Measurements from ENCODE around the gene AFF4. TPM values are rescaled to one million over a fixed set of nuclear protein-coding genes. Genes with fewer than 3 reads are reported as not detected.
A peak's percentile ranks its signal among the peaks of the same experiment; 100 is the strongest.
"Not testable (repeated sequence)": the region's sequence is repeated elsewhere in the genome, so short reads cannot be mapped to it uniquely, and the experiment has no call there.

Gene AFF4
- total RNA-seq, 1 experiment from 2014 or later = 31.7 TPM

DNA sequence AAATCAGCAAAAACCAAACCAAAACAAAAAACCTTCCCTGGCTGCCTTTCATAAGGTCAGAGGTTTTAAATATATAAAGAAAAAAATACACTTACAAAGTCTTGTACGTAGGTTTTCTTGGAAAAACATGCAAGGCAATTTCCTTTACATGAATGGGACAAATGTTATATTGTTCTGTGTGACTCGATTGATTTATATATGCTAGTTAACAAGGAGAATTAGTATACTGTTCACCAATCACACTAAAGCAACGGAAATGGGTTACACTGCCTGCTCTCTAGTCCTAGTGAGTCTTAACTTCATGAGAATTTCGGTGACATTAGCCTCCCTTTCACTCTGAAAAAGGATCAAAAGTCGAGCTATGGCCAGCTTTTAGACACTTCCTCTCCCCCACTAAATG lies 102.7 kb downstream of the AFF4 start:
- no peak for DNase-seq (ENCODE audit: low spot score)

DNA sequence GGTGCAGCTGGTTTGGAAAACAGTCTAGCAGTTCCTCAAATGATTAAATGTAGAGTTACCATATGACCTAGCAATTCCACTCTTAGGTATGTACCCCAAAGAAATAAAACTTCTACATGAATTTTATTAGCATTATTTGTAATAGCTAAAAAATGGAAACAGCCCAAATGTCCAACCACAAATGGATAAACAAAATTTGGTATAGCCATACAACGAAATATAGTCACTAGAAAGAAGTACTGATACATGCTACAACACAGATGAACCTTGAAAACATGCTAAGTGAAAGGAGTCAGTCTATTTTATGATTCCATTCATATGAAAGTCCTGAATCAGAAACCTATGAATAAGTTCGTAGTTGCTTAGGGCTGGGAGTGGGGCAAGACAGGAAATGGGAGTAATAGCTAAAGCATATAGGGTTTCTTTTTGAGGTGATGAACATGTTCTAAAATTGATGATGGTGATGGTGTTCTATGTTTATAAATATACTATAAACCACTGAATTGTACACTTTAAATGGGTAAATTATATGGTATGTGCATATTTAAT lies 103.5 kb downstream of the AFF4 start:
- DNase-seq (ENCODE audit: low spot score) = no peak

- DNase-seq (ENCODE audit: low spot score) = no peak
These were observed 107.4 kb downstream of the AFF4 start for GRCh38 chr5:132856011-132856410.

GRCh38 chr5:132854992-132855391 lies 108.4 kb downstream of the AFF4 start:
- DNase-seq (ENCODE audit: low spot score) = not testable (repeated sequence)

- DNase-seq (ENCODE audit: low spot score) = no peak
These were observed 109.1 kb downstream of the AFF4 start for GRCh38 chr5:132854301-132854700.

DNA sequence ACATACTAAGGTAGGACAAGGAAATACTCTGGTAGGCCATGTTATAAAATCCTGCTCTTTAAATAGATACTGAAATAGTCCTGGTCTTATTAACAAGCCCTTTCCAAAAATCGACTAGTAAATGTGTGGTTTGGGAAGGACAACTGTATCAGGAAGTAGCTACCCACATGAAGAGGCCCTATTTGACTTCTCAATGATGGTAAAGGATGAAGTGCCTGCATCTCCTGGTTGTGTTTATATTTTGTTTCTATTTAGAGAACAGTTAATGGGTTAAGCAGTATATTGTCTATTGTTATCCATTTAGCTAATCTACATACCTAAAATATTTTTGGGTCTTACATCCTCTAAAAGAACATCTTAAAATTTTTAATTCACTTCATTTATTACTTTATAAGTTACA lies 109.6 kb downstream of the AFF4 start:
- DNase-seq (ENCODE audit: low spot score) = no peak

DNA sequence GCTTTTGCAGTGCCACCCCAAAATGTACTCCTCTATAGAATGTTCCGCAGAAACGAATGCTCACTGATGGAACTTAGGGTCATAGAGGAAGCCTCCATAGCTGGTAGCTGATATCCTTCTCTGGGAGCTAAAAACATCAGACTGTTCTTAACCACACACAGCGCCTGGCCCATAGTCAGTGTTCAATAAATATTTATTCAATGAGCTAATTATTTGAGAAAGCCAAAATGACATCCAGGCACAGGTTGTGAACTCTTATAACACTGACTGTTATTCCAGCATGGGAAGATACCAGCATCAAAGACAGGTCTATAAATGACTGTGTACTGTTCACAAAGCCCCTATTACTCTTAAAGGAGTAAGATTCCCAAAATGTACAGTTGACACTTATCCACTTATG lies 110.1 kb downstream of the AFF4 start:
- DNase-seq (ENCODE audit: low spot score) = no peak

DNA sequence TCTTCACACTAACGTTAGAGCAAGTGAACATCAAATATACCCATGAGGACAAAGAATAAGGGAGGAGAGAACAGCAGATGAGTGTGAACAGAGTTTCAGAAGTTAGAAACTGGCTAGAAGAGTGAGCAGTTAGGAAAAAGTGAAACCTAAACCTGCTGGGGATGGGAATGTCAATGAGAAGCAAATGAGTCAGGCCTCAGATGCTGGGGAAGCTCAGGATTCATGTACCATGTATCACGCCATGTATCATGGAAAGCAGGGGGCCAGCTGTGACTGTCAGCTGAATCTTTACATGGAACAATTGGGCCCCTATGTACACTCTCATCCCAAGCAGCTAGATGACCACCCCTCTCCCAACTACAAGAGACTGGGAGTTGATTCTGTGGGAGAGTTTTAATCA lies 113.4 kb downstream of the AFF4 start:
- DNase-seq (ENCODE audit: low spot score) = no peak

DNA sequence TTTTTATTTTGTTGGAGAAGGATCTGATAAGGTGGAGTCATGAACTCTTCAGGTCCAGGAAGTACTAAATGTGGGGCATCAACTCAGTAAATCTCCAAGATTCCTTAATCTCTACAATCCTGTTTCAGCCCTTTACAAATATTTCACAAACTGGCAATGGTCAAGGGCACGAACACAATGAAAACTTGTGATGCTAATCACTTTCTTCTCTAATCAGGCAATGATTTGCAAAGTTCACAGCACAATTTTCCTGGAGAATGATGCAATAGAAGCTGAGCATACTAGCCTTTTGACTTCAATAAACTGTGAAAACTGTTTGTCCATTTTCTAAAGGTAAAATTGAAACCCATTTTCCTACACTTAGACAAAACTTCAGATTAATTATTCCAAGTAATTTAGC lies 114.1 kb downstream of the AFF4 start:
- no peak for DNase-seq (ENCODE audit: low spot score)

DNA sequence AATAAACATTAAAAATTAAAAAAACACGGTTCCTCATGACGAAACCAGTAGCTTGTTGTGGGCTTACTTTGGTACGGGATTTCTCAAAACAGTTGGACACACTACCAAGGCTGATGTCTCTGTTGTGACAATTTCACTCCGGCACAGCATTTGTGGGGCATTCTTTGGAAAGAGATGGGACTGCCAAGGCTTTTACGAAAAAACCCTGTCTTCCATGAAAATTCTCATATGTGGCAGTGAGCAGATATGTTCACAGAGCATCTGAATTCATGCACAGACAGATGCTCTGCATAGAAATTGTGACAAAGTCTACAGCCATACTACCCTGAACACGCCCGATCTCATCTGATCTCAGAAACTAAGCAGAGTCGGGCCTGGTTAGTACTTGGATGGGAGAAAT lies 115.2 kb downstream of the AFF4 start:
- DNase-seq (ENCODE audit: low spot score) = no peak

DNA sequence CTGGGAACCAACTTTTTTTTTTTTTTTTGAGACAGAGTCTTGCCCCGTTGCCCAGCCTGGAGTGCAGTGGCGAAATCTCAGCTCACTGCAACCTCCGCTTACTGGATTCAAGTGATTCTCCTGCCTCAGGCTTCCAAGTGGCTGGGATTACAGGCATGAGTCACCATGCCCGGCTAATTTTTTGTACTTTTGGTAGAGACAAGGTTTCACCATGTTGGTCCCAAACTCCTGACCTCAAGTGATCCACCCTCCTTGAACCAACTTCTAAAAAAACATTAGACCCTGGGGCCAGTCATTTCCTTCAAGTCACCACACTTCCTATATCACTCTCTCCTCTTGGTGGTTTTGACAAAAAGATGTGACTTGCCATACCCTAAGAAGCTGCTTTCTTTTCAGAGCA lies 122.1 kb downstream of the AFF4 start:
- peak; percentile 75 for DNase-seq (ENCODE audit: low spot score)

DNA sequence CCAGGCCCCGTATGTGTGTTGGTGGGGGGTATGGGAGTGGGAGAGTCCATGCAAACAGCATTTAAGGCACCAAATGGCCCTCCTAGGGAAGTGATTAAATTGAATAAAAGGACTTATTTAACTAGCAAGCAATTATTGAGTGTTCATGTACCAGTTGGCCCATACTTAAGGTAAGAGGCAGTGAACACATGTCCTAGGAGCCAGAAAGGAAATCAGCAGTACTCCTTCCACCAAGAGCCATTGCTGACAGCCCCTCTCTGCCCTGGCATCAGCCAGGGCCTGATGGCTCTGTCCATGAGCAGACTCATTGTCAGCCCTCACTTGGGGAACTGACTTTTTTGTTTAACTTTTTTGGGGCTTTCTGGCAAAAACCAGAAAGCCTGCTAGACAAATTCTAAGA lies 122.5 kb downstream of the AFF4 start:
- DNase-seq (ENCODE audit: low spot score) = no peak

DNA sequence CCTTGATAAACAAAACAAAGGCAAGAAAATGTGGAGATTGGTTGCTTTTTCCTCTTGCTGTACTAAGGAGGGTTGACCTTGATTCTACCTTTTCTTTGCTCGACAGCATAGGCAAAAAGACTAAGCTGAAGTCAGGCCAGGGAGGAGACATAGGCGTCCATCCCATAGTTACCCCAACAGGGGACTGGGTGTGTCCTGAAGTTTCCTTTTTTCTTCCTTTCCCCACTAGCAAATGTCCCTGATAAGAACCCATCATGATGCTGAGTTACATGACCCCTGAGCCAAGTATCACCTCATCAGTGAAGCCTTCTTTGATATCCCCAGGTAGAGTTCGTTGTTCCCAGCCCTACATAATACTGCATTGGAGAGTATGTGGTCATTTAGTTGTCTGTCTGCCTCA lies 123.1 kb downstream of the AFF4 start:
- DNase-seq (ENCODE audit: low spot score) = no peak

GRCh38 chr5:132839426-132840301 lies 123.8 kb downstream of the AFF4 start:
- peak; percentile 74 for DNase-seq (ENCODE audit: low spot score)

DNA sequence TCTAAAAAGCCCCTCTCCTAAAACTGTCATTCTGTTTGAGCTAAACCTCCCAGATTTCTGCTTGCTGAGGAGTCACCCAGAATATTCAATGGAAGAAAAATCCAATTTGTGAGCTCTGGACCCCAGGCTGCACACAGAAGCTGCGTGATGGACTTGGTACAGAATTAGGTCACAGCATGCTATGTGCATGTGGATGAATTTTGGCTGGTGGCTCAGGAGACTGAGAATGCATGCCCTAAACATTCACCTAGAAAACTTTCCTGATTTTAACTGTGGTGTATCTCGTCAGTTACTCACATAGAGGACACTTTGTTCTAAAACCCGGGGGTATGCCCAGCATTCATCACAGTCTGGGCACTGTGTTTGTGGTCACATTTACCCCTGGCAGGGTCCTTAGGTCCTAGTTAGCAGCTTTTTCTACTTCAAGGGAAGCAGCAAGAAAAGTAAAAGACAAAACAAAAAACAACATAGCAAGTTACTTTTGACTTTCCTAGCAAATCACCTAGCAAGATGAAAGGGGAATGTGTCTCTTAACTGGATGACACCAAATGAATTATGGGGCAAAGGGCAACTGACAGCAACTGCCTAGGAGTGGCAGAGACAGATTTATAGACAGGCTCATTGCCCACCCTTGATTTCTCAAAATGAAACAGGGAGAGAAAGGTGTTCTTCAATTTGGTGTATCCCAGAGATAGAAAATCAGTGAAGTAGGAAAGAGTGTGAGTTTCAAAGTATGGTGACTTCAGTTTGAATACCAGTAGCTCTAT lies 124.7 kb downstream of the AFF4 start:
- DNase-seq (ENCODE audit: low spot score) = no peak

DNA sequence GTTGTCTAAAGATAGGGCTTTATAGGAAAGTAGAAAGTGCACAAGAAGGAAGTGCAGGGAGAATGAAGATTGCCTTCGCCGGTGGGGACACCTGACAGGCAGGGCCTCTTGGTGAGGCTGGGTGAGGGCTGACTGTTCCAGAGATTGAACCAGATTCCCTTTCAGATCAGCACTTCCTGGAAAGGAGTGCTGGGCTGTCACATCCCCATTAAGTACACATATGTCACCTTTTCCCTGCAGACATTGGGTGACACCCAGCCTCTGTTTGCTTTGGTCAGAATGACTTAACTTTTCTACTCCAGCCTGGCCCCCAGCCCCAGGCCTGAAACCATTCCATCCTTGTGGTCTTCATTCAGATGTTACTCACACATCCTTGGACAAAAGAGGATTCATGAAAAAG lies 125.6 kb downstream of the AFF4 start:
- DNase-seq (ENCODE audit: low spot score) = no peak

GRCh38 chr5:132836852-132837251 lies 126.6 kb downstream of the AFF4 start:
- no peak for DNase-seq (ENCODE audit: low spot score)

DNA sequence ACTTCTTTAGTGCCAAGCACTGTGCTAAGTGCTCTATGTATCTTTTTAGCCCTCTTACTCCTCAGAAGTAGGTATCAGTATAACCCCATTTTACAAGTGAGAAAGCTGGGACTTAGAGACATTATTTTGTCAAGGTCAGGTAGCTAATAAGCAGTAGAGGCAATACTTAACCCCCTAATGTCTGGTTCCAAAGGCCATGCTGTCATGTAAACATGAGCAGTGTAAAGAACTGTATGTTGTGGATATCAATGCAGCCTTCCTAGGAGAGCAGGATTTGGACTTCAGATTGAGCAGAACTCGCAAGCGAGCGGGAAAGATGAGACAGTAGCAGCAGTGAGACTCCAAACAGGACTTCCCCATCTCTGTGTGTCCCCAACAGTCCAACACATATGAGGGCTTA lies 129.4 kb downstream of the AFF4 start:
- DNase-seq (ENCODE audit: low spot score) = no peak

DNA sequence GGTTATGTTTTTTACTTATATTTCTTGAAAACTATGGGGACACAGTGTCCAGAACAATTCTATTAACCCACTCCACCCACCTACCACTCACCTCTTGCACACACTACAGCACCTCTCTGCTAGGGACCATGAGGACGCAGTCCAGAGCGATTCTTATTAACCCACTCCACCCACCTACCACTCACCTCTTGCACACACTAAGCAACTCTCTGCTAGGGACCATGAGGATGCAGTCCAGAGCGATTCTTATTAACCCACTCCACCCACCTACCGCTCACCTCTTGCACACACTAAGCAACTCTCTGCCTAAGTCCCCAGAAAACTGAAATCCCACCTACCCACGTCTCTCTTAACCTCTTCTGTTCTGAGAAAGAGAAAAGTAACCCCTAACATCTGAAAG lies 130.8 kb downstream of the AFF4 start:
- no peak for DNase-seq (ENCODE audit: low spot score)

DNA sequence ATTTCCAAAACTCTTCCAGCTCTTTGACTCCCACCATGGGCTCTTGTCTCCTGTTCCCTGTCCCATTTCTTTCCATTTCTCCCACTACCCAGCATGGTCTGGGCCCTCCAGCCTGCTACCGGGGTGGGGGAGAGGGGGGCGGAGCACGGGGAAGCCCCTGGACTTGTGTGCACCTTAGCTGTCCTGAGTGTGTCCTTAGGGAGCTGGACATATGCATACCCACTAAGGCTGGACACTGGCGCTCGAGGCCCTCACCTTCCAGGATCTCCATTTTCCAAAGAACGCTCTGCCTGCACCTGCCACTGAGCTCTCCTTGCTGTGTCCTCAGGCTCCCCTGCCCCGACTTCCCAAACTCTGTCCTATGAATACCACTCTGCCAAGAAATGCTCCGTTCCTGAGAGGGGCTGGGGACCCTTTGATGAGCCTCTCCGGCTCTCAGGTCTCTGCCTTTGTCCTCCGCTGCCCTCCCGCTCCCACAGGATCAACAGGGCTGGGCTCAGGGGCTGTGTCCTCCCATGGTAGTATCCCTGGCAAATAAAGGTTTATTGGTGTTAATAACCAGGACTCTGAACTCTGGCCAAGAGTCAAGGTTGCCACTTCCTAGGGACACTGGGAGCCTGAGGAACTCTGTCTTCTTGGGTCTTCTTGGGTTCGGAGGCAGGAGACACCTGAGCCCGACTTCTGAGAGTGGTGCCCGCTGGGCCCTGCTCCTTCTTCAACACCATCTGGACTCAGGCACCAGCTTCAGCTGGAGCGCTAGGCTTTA lies 132.2 kb downstream of the AFF4 start:
- no peak for DNase-seq (ENCODE audit: low spot score)

DNA sequence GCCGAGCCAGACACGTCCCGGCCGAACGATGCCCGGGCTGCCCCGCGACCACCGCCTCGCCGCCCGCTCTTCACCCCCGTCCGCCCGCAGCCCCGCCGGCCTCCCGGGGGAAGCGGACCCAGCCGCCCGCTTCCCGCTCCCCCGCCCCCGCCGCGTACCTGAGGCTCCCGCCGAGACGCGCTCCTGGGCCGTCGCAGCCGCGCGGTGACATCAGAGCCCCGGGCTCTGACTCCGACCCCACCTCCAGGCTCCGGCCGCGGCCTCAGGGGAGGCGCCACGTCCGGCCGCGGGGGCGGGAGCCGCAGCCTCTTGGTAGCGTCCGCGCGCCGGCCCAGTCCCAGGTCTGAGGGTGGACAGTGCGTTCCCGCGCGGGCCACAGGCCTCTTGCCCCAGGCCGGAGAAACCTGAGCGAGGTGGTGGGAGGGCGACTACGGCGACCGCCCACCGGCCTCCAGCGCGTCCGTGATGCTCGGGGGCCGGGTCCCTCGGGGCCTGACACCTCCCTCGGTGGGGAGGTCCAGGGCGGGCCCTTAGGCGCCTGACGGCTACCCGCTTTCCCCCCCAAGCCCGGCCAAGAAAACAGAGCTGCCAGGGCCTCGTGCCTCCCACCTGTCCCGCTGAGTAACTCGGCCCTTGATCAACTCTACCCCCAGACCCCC lies 132.9 kb downstream of the AFF4 start, which contains the start of gene SHROOM1:
SHROOM1 (minus strand) TSS at position 212 of the 659 bp plus-strand sequence. CDS start 4,507 bp downstream, outside the sequence.
- no peak for DNase-seq (ENCODE audit: low spot score)
